GM12892 (cell line): Measurements from ENCODE around the gene SEC14L6.

Experiments used
- POLR2A ChIP-seq: IDR thresholded peaks from 2 replicates; pipeline ENCODE4 v1.6.1; 2011; ENCODE audit warnings: low read depth, low read length, control low read depth
- POLR2AphosphoS5 ChIP-seq: IDR thresholded peaks from 2 replicates; pipeline ENCODE4 v1.6.1; 2011; ENCODE audit warnings: low read depth, low read length, control low read depth

DNA sequence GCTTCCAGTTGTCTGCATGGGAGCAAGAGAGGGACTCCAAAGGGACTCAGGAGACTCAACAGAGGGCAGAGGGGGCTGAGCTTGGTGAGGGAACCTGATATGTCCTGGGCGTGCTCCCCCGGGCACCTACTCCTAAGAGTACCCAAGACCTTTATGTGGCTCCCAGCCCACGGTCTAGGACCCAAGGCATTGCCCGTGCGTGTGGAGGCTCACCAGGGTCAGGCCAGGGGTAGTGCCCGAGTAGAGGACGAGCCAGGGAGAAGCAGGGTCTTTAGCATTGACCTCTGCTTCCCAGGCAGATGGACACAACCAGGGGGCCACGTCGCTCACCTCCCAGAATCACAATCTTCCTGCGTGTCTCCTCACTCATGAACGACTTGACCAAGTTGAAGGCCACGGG, 54.4 kb downstream of the SEC14L6 start:
- TF ChIP-seq POLR2A (no peak), POLR2AphosphoS5 (no peak)
